A549 (cell line): Measurements from ENCODE around the gene DSCAML1. TPM values are rescaled to one million over a fixed set of nuclear protein-coding genes. Genes with fewer than 3 reads are reported as not detected.

Source experiments
- ATAC-seq, 2 experiments: fragments of 200-7000 bp in 1 of 2; fragments of >200 bp in 1 of 2; cut with Nextera tagmentation in 1 of 2; cut with Tn5 transposase in 1 of 2; 3 replicates each; pipeline versions ENCODE4 v1.8.0 to v1.9.1; 2018 to 2020; ENCODE audit warnings: mild to moderate bottlenecking in 1 of 2, moderate library complexity in 1 of 2
- CTCF ChIA-PET: fragments of 300-600 bp; sonication (Branson Sonifier 250); formaldehyde crosslinking; extraction: SDS; loops from one replicate; lab custom pipeline; 2021; ENCODE audit warnings: antibody characterized with exemption, inconsistent platforms; lab: Yijun Ruan, JAX
- POLR2A ChIA-PET: fragments of 350-600 bp; formaldehyde crosslinking; extraction: SDS; loops from one replicate; lab custom pipeline; 2021; ENCODE audit warnings: antibody characterized with exemption, inconsistent platforms; lab: Yijun Ruan, JAX
- DNase-seq, 2 experiments: peaks; one replicate each; pipeline versions ENCODE4 v3.0.0 to v3.0.0-alpha.2; 2011 to 2016; ENCODE audit warnings: low read depth in 1 of 2, low spot score in 1 of 2
- FAIRE-seq: peaks from 2 replicates; lab custom pipeline; 2011; peaks lifted over from hg19 to GRCh38; lab: Jason Lieb, UNC
- H3K27ac ChIP-seq, 2 experiments: fragments of >200 bp; sonication (Bioruptor Twin); formaldehyde crosslinking; 3 replicates each; pipeline ENCODE4 v1.5.1; 2016 to 2017
- H3K4me1 ChIP-seq: fragments of >200 bp; sonication (Bioruptor Twin); formaldehyde crosslinking; 3 replicates; pipeline ENCODE4 v1.6.1; 2016
- H3K4me2 ChIP-seq: fragments of >200 bp; sonication (Bioruptor Twin); formaldehyde crosslinking; 3 replicates; pipeline ENCODE4 v1.6.1; 2016
- H3K4me3 ChIP-seq: fragments of >200 bp; sonication (Bioruptor Twin); formaldehyde crosslinking; 3 replicates; pipeline ENCODE4 v1.5.1; 2016
- H3K9me3 ChIP-seq: fragments of >200 bp; sonication (Bioruptor Twin); formaldehyde crosslinking; 3 replicates; pipeline ENCODE4 v1.6.1; 2016
- CHD4 ChIP-seq: fragments of 200-600 bp; sonication (generic); IDR thresholded peaks from 2 replicates; pipeline ENCODE4 v1.6.1; 2016; ENCODE audit warnings: antibody characterized with exemption, mild to moderate bottlenecking, borderline replicate concordance
- CTCF ChIP-seq: fragments of >200 bp; sonication (Bioruptor Twin); formaldehyde crosslinking; IDR thresholded peaks from 3 replicates; pipeline ENCODE4 v1.5.1; 2016
- EP300 ChIP-seq, 2 experiments: fragments of >200 bp; sonication (Bioruptor Twin); formaldehyde crosslinking; IDR thresholded peaks; 2 replicates in 1 of 2; 3 replicates in 1 of 2; pipeline ENCODE4 v1.6.1; 2016 to 2017
- ESRRA ChIP-seq: fragments of 150-350 bp; IDR thresholded peaks from 2 replicates; pipeline ENCODE4 v1.6.1; 2014; ENCODE audit warnings: mild to moderate bottlenecking, low read length, borderline replicate concordance
- GATA3 ChIP-seq: IDR thresholded peaks from 2 replicates; pipeline ENCODE4 v1.6.1; 2012; ENCODE audit warnings: borderline replicate concordance
- HDAC2 ChIP-seq: fragments of 200-600 bp; sonication (generic); IDR thresholded peaks from 2 replicates; pipeline ENCODE4 v1.6.1; 2016
- HEYL ChIP-seq: fragments of 250-450 bp; sonication (Bioruptor Pico); IDR thresholded peaks from 2 replicates; pipeline ENCODE4 v1.8.0; 2021; ENCODE audit warnings: mild to moderate bottlenecking, moderate library complexity
- KDM1A ChIP-seq: fragments of 200-600 bp; sonication (generic); IDR thresholded peaks from 2 replicates; pipeline ENCODE4 v1.6.1; 2016; ENCODE audit warnings: low read depth, mild to moderate bottlenecking
- MAFK ChIP-seq: fragments of 450-650 bp; IDR thresholded peaks from 2 replicates; pipeline ENCODE4 v1.6.1; 2014; ENCODE audit not compliant: partially characterized antibody
- MAX ChIP-seq: IDR thresholded peaks from 2 replicates; pipeline ENCODE4 v1.6.1; 2012
- MAZ ChIP-seq: fragments of 150-350 bp; IDR thresholded peaks from 2 replicates; pipeline ENCODE4 v1.6.1; 2014; ENCODE audit warnings: antibody characterized with exemption, low read depth, low read length, borderline replicate concordance
- NR3C1 ChIP-seq: fragments of >200 bp; sonication (Bioruptor Twin); formaldehyde crosslinking; IDR thresholded peaks from 3 replicates; pipeline ENCODE4 v1.6.1; 2017
- PBX3 ChIP-seq: IDR thresholded peaks from 2 replicates; pipeline ENCODE4 v1.6.1; 2012
- POLR2AphosphoS2 ChIP-seq: conservative IDR thresholded peaks from 2 replicates; pipeline ENCODE4 v1.6.1; 2012; ENCODE audit warnings: low read length, improper control_type of control experiment, inconsistent platforms
- RARB ChIP-seq: fragments of 250-450 bp; sonication (Bioruptor Pico); IDR thresholded peaks from 2 replicates; pipeline ENCODE4 v1.8.0; 2021; ENCODE audit warnings: mild to moderate bottlenecking, moderate library complexity
- REST ChIP-seq: fragments of 200-600 bp; sonication (generic); IDR thresholded peaks from 2 replicates; pipeline ENCODE4 v1.6.1; 2016; ENCODE audit warnings: antibody characterized with exemption, mild to moderate bottlenecking, moderate library complexity
- ZC3H11A ChIP-seq: fragments of 450-650 bp; IDR thresholded peaks from 2 replicates; pipeline ENCODE4 v1.6.1; 2014; ENCODE audit warnings: antibody characterized with exemption, mild to moderate bottlenecking
- ZFP36 ChIP-seq: fragments of 450-650 bp; IDR thresholded peaks from 2 replicates; pipeline ENCODE4 v1.6.1; 2014; ENCODE audit warnings: borderline replicate concordance; ENCODE audit not compliant: partially characterized antibody
- WGBS: methylation state at CpG from one replicate; pipeline ENCODE4 v1.1.6; 2017; ENCODE audit errors: missing lambda C conversion rate; 5-methylcytosine and 5-hydroxymethylcytosine counted together
- polyA plus RNA-seq, 4 experiments: library from polyadenylated mRNA; depleted of rRNA in 3 of 4; stranded (reverse); fragments of >200 nt; fragmentation: RNase III in 1 of 4; extraction: RNeasy Plus Mini Kit Qiagen cat#74134 plus additional on column Dnase treatment in 1 of 4; gene quantifications; 2 replicates in 3 of 4; 3 replicates in 1 of 4; pipeline ENCODE4 v1.2.3, GENCODE V29; 2011 to 2017

DSCAML1 gene
- polyA plus RNA-seq, 2 of the 4 experiments (the other 2 are of a cell fraction): 0.12 to 0.31 TPM

- Histone ChIP-seq H3K27ac (no peak overlapping the region), H3K4me2 (no peak overlapping the region), H3K4me1 (no peaks in the 10 kb centered on the region), H3K4me3 (no peak overlapping the region), H3K9me3 (no peaks in the 10 kb centered on the region)
- POLR2A ChIA-PET: no interaction called here
- CTCF ChIA-PET: interaction anchor here (0.9 to 1.5 kb wide), 2 partner anchors 8 to 44 kb away, joined by 3 read pairs; no protein-coding TSS in a partner anchor
- ATAC-seq (no peak), DNase-seq (no peak), FAIRE-seq (no peak)
- no peak for TF ChIP-seq HEYL (CRISPR knock-in tag)
- no peak for TF ChIP-seq GATA3
- no peak for TF ChIP-seq CHD4
- no peak for TF ChIP-seq RARB (CRISPR knock-in tag)
- WGBS: 88% methylated on average over 3 of the region's 9 CpGs
Measured at GRCh38 chr11:117381481-117382387, 415.3 kb downstream of the DSCAML1 start.

- CTCF ChIA-PET: interaction anchor here (0.9 kb wide), 1 partner anchor 9 kb away, joined by 3 read pairs; no protein-coding TSS in a partner anchor
- ATAC-seq (no peak), DNase-seq (no peak), FAIRE-seq (no peak)
- no peak overlapping the region for H3K4me3 ChIP-seq
- H3K9me3 ChIP-seq: no peaks in the 10 kb centered on the region
- POLR2A ChIA-PET: no interaction called here
- H3K4me2 ChIP-seq: no peak overlapping the region
- H3K4me1 ChIP-seq: no peaks in the 10 kb centered on the region
- H3K27ac ChIP-seq: no peak overlapping the region
- TF ChIP-seq CHD4 (no peak), ESRRA (no peak), NR3C1 (no peak), CTCF (no peak), PBX3 (no peak), KDM1A (no peak), REST (no peak), ZFP36 (no peak), MAFK (no peak), HDAC2 (no peak), ZC3H11A (no peak), MAX (no peak), MAZ (no peak), EP300 (IDR thresholded peaks at IDR 0.05) (no peak), POLR2AphosphoS2 (no peak)
- WGBS: 86% methylated on average over 4 of the region's 4 CpGs
Measured at GRCh38 chr11:117380676-117381075, 416.3 kb downstream of the DSCAML1 start.
